Muscle layer of colon (tissue), 2 donors: Measurements from ENCODE around the gene LMX1A.

Experiments
- H3K27ac ChIP-seq: one replicate; pipeline ENCODE4 v1.7.0; 2013; ENCODE audit warnings: low read depth, mild to moderate bottlenecking, low read length, moderate library complexity
- H3K27me3 ChIP-seq, 2 donors: one replicate each; pipeline ENCODE4 v1.7.0; 2013; ENCODE audit warnings: low read length in 2 of 2, mild to moderate bottlenecking in 2 of 2; ENCODE audit not compliant: insufficient read depth in 2 of 2, control insufficient read depth in 1 of 2
- H3K36me3 ChIP-seq: one replicate; pipeline ENCODE4 v1.7.0; 2013; ENCODE audit warnings: mild to moderate bottlenecking, low read length; ENCODE audit not compliant: insufficient read depth
- H3K4me1 ChIP-seq: one replicate; pipeline ENCODE4 v1.7.0; 2013; ENCODE audit warnings: mild to moderate bottlenecking, low read length; ENCODE audit not compliant: insufficient read depth
- H3K4me3 ChIP-seq, 2 donors: one replicate each; pipeline ENCODE4 v1.7.0; 2013; ENCODE audit warnings: low read length in 2 of 2, low read depth in 1 of 2, mild to moderate bottlenecking in 1 of 2, moderate library complexity in 1 of 2
- H3K9ac ChIP-seq: one replicate; pipeline ENCODE4 v1.7.0; 2013; ENCODE audit warnings: low read length
- H3K9me3 ChIP-seq: one replicate; pipeline ENCODE4 v1.7.0; 2013; ENCODE audit warnings: mild to moderate bottlenecking, low read length
- donor health status: abdominal sarcoma.
- donor health status: Adenocarcinoma of cecum.

The LMX1A gene

GRCh38 chr1:165364568-165365133 is 8.1 kb upstream of the LMX1A start:
- Histone ChIP-seq H3K4me3 (no peak overlapping the region), H3K4me1 (peaks cover 9% of the 10 kb centered on the region), H3K9me3 (no peaks in the 10 kb centered on the region), H3K9ac (no peak overlapping the region), H3K27ac (no peak overlapping the region), H3K36me3 (no peaks in the 10 kb centered on the region), H3K27me3 (no peaks in the 10 kb centered on the region)

GRCh38 chr1:165356876-165357275 is 361 bp upstream of the LMX1A start:
- no peak overlapping the region for H3K4me3 ChIP-seq
- H3K4me1 ChIP-seq, result peaks cover 12% of the 10 kb centered on the region

DNA sequence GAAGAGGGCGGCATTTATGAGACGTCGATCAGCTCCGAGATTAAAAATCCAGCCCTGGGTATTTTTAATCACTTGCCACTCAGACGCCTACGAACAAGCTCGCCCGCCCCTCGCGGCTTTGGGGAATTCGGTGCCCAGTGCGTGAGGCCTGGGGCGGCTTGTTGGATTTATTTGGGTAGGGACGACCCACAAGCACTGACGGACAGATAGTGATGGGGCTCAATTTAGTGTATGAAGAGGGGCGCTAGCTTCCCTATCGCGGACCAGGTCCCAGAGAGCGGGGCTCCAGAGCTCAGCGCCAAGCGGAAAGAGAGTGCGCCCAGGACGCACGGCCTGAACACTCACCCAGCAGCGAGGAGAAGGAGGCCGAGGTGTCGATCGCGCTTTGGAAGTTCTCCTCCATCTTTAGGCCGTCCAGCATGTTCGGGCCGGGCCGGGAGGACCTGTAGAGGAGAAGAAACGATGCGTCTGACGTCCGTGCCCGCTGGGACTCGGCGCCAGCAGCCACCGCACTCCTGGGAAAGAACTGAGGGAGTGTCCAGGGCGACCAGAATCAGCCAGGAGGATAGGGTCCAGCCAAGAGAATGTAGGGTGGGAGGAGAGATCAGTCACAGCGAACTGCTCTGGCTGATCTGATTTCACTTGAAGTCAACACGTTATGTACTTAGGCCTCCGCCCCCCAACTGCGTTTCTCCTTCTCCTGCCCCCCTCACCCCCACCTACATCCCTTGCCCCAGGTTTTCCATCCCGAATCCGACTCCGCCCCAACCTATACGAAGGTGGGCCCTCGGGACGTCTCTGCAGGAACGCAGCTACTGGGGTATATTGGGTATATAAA is 1.2 kb downstream of the LMX1A start:
- no peak overlapping the region for H3K9ac ChIP-seq
- no peaks in the 10 kb centered on the region for H3K9me3 ChIP-seq
- peak overlapping the region; percentile 24 to 49 for H3K4me3 ChIP-seq
- no peak overlapping the region for H3K27ac ChIP-seq
- H3K36me3 ChIP-seq, result no peaks in the 10 kb centered on the region
- peaks cover 12% of the 10 kb centered on the region for H3K4me1 ChIP-seq
- H3K27me3 ChIP-seq, result peaks cover 64 to 78% of the 10 kb centered on the region in 2 donors

More at GRCh38 chr1:165356876-165357275, 361 bp upstream of the LMX1A start:
- Histone ChIP-seq H3K36me3 (no peaks in the 10 kb centered on the region), H3K9me3 (no peaks in the 10 kb centered on the region), H3K9ac (no peak overlapping the region), H3K27ac (no peak overlapping the region), H3K27me3 (peaks cover 49 to 63% of the 10 kb centered on the region in 2 donors)

DNA sequence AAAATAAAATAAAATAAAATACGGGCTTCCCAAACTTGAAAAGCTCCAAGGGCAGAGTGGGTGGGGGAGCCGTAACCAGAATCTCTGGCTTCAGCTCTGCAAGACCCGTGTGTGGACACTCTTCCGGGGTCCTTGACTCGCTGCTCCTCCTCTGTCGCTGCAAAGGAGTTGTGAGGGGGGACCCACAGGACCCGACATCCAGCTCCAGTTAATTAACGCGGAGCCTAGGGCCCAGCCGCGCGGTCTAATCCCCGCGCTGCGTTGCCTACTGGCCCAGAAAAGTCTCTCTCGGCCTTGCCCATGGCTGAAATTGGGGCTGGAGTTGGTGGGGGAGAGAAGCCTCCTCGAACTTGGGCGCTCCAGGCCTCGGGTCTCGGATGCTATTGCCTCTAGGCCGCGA is 1.8 kb downstream of the LMX1A start:
- H3K27ac ChIP-seq, result no peak overlapping the region
- H3K4me3 ChIP-seq, result no peak overlapping the region
- no peaks in the 10 kb centered on the region for H3K36me3 ChIP-seq
- peaks cover 70 to 84% of the 10 kb centered on the region in 2 donors for H3K27me3 ChIP-seq
- no peaks in the 10 kb centered on the region for H3K9me3 ChIP-seq
- peaks cover 12% of the 10 kb centered on the region for H3K4me1 ChIP-seq
- no peak overlapping the region for H3K9ac ChIP-seq

- Histone ChIP-seq H3K36me3 (no peaks in the 10 kb centered on the region), H3K4me3 (no peak overlapping the region)
Measured at GRCh38 chr1:165353731-165354671, 2.5 kb downstream of the LMX1A start.

DNA sequence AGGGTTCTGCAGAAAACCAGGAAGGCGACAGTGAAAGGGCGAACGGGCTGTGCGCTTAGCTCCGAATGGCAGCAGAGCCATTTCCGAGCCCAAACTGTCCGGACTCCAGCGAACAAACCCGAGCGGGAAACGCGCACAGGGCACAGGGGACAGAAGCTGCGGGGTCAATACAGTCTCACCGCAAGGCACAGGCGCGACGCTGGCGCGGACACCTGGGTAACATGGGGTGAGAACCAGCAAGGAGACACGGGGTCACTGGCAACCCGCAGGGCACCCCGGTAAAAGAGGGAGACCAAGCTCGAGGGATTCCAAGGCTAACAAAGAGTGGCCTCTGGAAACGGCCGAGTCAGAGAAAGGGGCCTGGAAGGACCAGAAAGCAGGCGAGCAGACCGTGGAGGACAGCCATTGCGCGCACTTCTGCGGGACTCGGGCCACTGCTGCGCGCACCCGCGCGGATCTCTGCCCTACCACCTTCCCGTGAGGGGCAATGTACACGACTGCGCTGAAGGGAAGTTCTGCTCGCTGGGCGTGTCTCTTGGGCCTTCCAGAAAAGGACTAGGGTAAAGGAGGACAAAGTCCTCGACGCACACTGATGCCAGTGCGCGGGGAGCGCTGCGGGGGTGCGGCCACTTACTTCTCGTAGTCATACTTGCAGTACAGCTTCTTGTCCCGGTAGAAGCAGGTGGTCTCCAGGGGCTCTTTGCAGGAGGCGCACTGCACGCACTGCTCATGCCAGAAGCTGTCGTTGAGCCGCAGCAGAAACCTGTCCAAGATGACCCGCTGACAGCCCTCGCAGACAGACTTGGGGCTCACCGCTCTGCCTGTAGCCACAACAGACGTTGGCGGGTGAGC is 3.8 kb downstream of the LMX1A start:
- peaks cover 71 to 91% of the 10 kb centered on the region in 2 donors for H3K27me3 ChIP-seq
- no peak overlapping the region for H3K9ac ChIP-seq
- no peak overlapping the region for H3K27ac ChIP-seq
- H3K36me3 ChIP-seq, result no peaks in the 10 kb centered on the region
- no peaks in the 10 kb centered on the region for H3K9me3 ChIP-seq
- no peak overlapping the region for H3K4me3 ChIP-seq
- H3K4me1 ChIP-seq, result peaks cover 12% of the 10 kb centered on the region

More at GRCh38 chr1:165353731-165354671, 2.5 kb downstream of the LMX1A start:
- Histone ChIP-seq H3K9ac (no peak overlapping the region), H3K4me1 (peaks cover 12% of the 10 kb centered on the region), H3K9me3 (no peaks in the 10 kb centered on the region), H3K27me3 (peaks cover 74 to 88% of the 10 kb centered on the region in 2 donors), H3K27ac (no peak overlapping the region)

DNA sequence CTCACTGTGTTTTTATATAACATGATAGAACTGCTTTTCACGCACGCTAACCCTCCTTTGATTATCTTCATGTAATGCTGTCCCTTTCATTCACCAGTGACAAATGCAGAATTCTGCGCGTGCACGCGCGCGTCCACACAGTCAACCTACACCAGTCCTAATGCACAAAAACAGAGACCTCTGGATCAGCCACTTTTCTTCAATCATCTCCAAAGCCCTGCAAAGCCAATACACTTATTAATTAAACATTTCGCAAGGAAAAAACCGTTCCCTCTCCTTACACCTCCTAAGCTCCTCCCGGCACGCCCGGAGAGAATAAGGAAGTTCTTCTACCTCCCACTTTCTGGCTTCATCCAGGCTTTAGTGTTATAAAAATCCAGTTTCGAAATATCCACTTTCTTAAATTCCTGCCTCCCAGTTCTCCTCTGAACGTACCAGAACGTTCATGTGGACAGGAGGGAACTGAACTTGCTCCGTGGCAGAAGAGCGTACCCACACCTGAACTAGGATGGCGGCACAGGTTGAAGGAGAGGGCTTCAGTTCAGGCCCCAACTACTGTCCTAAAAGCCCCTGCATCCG is 4.6 kb downstream of the LMX1A start:
- H3K4me3 ChIP-seq, result no peak overlapping the region
- no peak overlapping the region for H3K27ac ChIP-seq
- no peaks in the 10 kb centered on the region for H3K9me3 ChIP-seq
- peaks cover 69 to 83% of the 10 kb centered on the region in 2 donors for H3K27me3 ChIP-seq
- H3K4me1 ChIP-seq, result peaks cover 12% of the 10 kb centered on the region
- H3K36me3 ChIP-seq, result no peaks in the 10 kb centered on the region
- no peak overlapping the region for H3K9ac ChIP-seq

DNA sequence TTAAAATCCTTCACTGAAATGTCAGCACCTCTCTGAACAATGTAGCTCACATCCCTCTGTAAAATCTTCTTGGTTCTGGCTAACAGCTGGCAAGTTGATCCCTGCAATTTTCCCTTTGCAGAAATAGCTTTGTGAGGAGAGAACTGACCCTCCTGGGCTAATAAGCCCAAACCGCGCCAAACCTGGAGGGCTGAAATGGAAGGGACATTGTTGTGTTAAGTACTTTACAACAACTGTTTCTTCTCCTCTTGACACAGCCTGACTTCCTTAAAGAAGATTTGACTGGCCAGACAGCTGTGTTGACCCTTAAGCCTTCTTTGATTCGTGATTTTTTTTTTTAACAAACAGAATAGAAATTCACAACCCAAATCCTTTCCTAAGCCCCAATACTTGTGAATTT is 5.7 kb downstream of the LMX1A start:
- no peak overlapping the region for H3K4me3 ChIP-seq
- no peaks in the 10 kb centered on the region for H3K9me3 ChIP-seq
- peaks cover 11% of the 10 kb centered on the region for H3K4me1 ChIP-seq
- no peaks in the 10 kb centered on the region for H3K36me3 ChIP-seq
- H3K27ac ChIP-seq, result no peak overlapping the region
- no peak overlapping the region for H3K9ac ChIP-seq
- H3K27me3 ChIP-seq, result peaks cover 72% of the 10 kb centered on the region in 2 donors

DNA sequence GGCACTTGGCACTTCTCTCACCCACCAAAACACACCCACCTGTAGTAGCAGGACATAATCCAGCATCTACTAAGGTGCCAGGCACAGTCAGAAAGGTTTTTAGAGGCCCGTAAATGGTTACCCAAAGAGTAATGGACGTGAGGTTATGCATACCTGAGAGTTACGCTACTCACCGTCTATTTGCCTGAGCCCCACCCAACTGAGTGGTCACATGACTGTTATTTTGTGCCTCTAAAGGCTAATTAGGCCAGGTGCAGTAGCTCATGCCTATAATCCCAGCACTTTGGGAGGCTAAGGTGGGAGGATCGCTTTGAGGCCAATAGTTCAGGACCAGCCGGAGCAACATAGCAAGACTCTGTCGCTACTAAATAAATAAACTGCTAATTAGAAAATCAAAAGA is 11.0 kb downstream of the LMX1A start:
- no peaks in the 10 kb centered on the region for H3K36me3 ChIP-seq
- H3K4me3 ChIP-seq, result no peak overlapping the region
- no peak overlapping the region for H3K9ac ChIP-seq
- H3K27me3 ChIP-seq, result peaks cover 22 to 29% of the 10 kb centered on the region in 2 donors
- H3K9me3 ChIP-seq, result no peaks in the 10 kb centered on the region
- H3K27ac ChIP-seq, result no peak overlapping the region
- H3K4me1 ChIP-seq, result no peaks in the 10 kb centered on the region

DNA sequence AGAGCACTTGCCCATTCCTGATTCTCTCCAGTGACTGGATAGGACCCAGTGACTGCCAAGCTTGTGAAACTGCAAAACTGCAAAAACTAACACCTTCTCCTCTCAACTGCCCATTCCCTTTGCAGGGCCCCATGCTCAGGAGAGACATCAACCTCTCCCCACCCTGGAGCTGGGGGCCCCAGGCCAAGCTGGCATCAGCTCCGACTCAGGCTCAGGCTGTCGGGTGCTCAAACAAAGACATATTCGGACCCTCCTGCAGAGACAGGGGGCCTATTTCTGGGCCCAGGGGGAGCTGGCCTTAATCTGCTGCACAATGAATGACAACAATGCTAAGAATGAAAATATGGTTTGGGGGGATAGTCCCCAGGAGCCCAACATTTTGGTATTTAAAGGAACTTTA is 11.8 kb downstream of the LMX1A start:
- H3K27ac ChIP-seq, result no peak overlapping the region
- peaks cover 14 to 21% of the 10 kb centered on the region in 2 donors for H3K27me3 ChIP-seq
- no peaks in the 10 kb centered on the region for H3K4me1 ChIP-seq
- no peak overlapping the region for H3K4me3 ChIP-seq
- no peaks in the 10 kb centered on the region for H3K36me3 ChIP-seq
- no peaks in the 10 kb centered on the region for H3K9me3 ChIP-seq
- H3K9ac ChIP-seq, result no peak overlapping the region
